ENCODE measurements around the gene PDS5B. TPM values are rescaled to one million over a fixed set of nuclear protein-coding genes. Genes with fewer than 3 reads are reported as not detected.

Gene PDS5B
- total RNA-seq, 6 experiments from 2014 or later, result 11.9 to 14.2 (median 12.5) TPM

GRCh38 chr13:32752997-32753606 is 166.8 kb downstream of the PDS5B start:
- peak overlapping the region in 2 of 3 donors; percentile 49 to 60 for H3K27ac ChIP-seq
- no peaks in the 10 kb centered on the region for H3K9me3 ChIP-seq
- no peak overlapping the region for H3K4me3 ChIP-seq
- no peak for DNase-seq
- H3K4me1 ChIP-seq, result peaks cover 0 to 23% (median 0%) of the 10 kb centered on the region in 4 donors
- no peaks in the 10 kb centered on the region for H3K27me3 ChIP-seq
- no peaks in the 10 kb centered on the region for H3K36me3 ChIP-seq
- ATAC-seq, result peak; percentile 79 to 87 (median 86)
- intact Hi-C loops (cut with DNase I), result no loop called here
- 64% methylated on average over 3 of the region's 3 CpGs for WGBS (ENCODE audit: insufficient coverage, low coverage, low lambda C conversion rate, missing lambda C conversion rate)
- TF ChIP-seq CTCF (IDR thresholded peaks at IDR 0.05) (no peak), POLR2A (IDR thresholded peaks at IDR 0.05) (no peak)

GRCh38 chr13:32754179-32754578 is 167.9 kb downstream of the PDS5B start:
- peak overlapping the region in 2 of 3 donors; percentile 49 to 60 for H3K27ac ChIP-seq
- no peak overlapping the region for H3K4me3 ChIP-seq
- DNase-seq (no peak), ATAC-seq (peak; percentile 55 to 76 (median 62))
- no peaks in the 10 kb centered on the region for H3K9me3 ChIP-seq
- intact Hi-C loops (cut with DNase I), result no loop called here
- peaks cover 0 to 23% (median 0%) of the 10 kb centered on the region in 4 donors for H3K4me1 ChIP-seq
- TF ChIP-seq POLR2A (IDR thresholded peaks at IDR 0.05) (no peak), CTCF (IDR thresholded peaks at IDR 0.05) (no peak)
- no peaks in the 10 kb centered on the region for H3K27me3 ChIP-seq
- peaks cover 0 to 3% (median 0%) of the 10 kb centered on the region in 4 donors for H3K36me3 ChIP-seq
- whole genome bisulfite sequencing (ENCODE audit: insufficient coverage, low coverage, low lambda C conversion rate, missing lambda C conversion rate), result 23% methylated on average over 1 of the region's 1 CpG

GRCh38 chr13:32759152-32759551 is 172.9 kb downstream of the PDS5B start:
- Histone ChIP-seq H3K27me3 (no peaks in the 10 kb centered on the region), H3K36me3 (peaks cover 0 to 19% (median 7%) of the 10 kb centered on the region in 4 donors), H3K4me1 (peaks cover 0 to 5% (median 0%) of the 10 kb centered on the region in 4 donors), H3K9me3 (no peaks in the 10 kb centered on the region), H3K4me3 (no peak overlapping the region), H3K27ac (no peak overlapping the region)
- 95% methylated on average over 2 of the region's 2 CpGs for WGBS (ENCODE audit: insufficient coverage, low coverage, low lambda C conversion rate, missing lambda C conversion rate)
- intact Hi-C loops (cut with DNase I), result no loop called here
- DNase-seq (no peak), ATAC-seq (no peak)
- TF ChIP-seq CTCF (IDR thresholded peaks at IDR 0.05) (no peak), POLR2A (IDR thresholded peaks at IDR 0.05) (no peak)

- no peaks in the 10 kb centered on the region for H3K27me3 ChIP-seq
- H3K9me3 ChIP-seq, result no peaks in the 10 kb centered on the region
- intact Hi-C loops (cut with DNase I), result no loop called here
- ATAC-seq (no peak), DNase-seq (no peak)
- TF ChIP-seq POLR2A (IDR thresholded peaks at IDR 0.05) (no peak), CTCF (IDR thresholded peaks at IDR 0.05) (no peak)
- 100% methylated on average over 2 of the region's 2 CpGs for WGBS (ENCODE audit: insufficient coverage, low coverage, low lambda C conversion rate, missing lambda C conversion rate)
- no peak overlapping the region for H3K4me3 ChIP-seq
- H3K36me3 ChIP-seq, result peaks cover 0 to 19% (median 7%) of the 10 kb centered on the region in 4 donors
- H3K4me1 ChIP-seq, result no peaks in the 10 kb centered on the region
- no peak overlapping the region for H3K27ac ChIP-seq
Observed at GRCh38 chr13:32761472-32761871, 175.2 kb downstream of the PDS5B start.
